Osteocyte (in vitro differentiated cells): ENCODE results near the gene SSTR3. TPM values are rescaled to one million over a fixed set of nuclear protein-coding genes. Genes with fewer than 3 reads are reported as not detected.

Experiments
- DNase-seq: peaks from one replicate; pipeline ENCODE4 v3.0.0; 2021; ENCODE audit warnings: mixed read lengths; ENCODE audit not compliant: unreplicated experiment; ENCODE audit errors: extremely low spot score
- H3K27ac Mint-ChIP-seq: one replicate; pipeline ENCODE4 v1.8.0; 2021; ENCODE audit warnings: mild to moderate bottlenecking, mixed read lengths; ENCODE audit not compliant: unreplicated experiment
- H3K27me3 Mint-ChIP-seq: one replicate; pipeline ENCODE4 v1.8.0; 2021; ENCODE audit warnings: mixed read lengths; ENCODE audit not compliant: unreplicated experiment
- H3K36me3 Mint-ChIP-seq: one replicate; pipeline ENCODE4 v1.8.0; 2021; ENCODE audit warnings: mixed read lengths; ENCODE audit not compliant: unreplicated experiment
- H3K4me1 Mint-ChIP-seq: one replicate; pipeline ENCODE4 v1.8.0; 2021; ENCODE audit warnings: mixed read lengths; ENCODE audit not compliant: unreplicated experiment
- H3K4me3 Mint-ChIP-seq: one replicate; pipeline ENCODE4 v1.8.0; 2021; ENCODE audit warnings: mild to moderate bottlenecking, moderate library complexity, mixed read lengths; ENCODE audit not compliant: unreplicated experiment
- H3K9me3 Mint-ChIP-seq: one replicate; pipeline ENCODE4 v1.8.0; 2021; ENCODE audit warnings: mixed read lengths; ENCODE audit not compliant: unreplicated experiment
- CTCF ChIP-seq: fragments of 200-600 bp; sonication (generic); IDR thresholded peaks from 2 replicates; pipeline ENCODE4 v1.5.0; 2021; ENCODE audit warnings: antibody characterized with exemption, mild to moderate bottlenecking, moderate library complexity
- total RNA-seq: library from RNA; stranded (reverse); gene quantifications from 2 replicates; pipeline ENCODE4 v1.2.1, GENCODE V29; 2021

SSTR3 gene
- total RNA-seq, 1 donor from 2014 or later: not detected

GRCh38 chr22:37177221-37177620, 35.1 kb downstream of the SSTR3 start:
- Mint-ChIP-seq H3K36me3 (peaks cover 4% of the 10 kb centered on the region), H3K27ac (no peak overlapping the region), H3K4me3 (no peak overlapping the region), H3K4me1 (peaks cover 32% of the 10 kb centered on the region), H3K27me3 (peaks cover 10% of the 10 kb centered on the region), H3K9me3 (no peaks in the 10 kb centered on the region)
- DNase-seq: no peak
- no peak for TF ChIP-seq CTCF

GRCh38 chr22:37176464-37177061, 35.7 kb downstream of the SSTR3 start:
- Mint-ChIP-seq H3K27me3 (peaks cover 14% of the 10 kb centered on the region), H3K4me3 (no peak overlapping the region), H3K9me3 (no peaks in the 10 kb centered on the region), H3K4me1 (peaks cover 32% of the 10 kb centered on the region), H3K27ac (peak overlapping the region; percentile 47), H3K36me3 (peaks cover 1% of the 10 kb centered on the region)
- no peak for DNase-seq
- TF ChIP-seq CTCF: no peak

- no peaks in the 10 kb centered on the region for H3K36me3 Mint-ChIP-seq
- DNase-seq: no peak
- H3K27me3 Mint-ChIP-seq: peaks cover 24% of the 10 kb centered on the region
- peaks cover 32% of the 10 kb centered on the region for H3K4me1 Mint-ChIP-seq
- H3K4me3 Mint-ChIP-seq: no peak overlapping the region
- H3K27ac Mint-ChIP-seq: no peak overlapping the region
- TF ChIP-seq CTCF: no peak
- H3K9me3 Mint-ChIP-seq: no peaks in the 10 kb centered on the region
These were observed 36.6 kb downstream of the SSTR3 start for GRCh38 chr22:37175414-37176281.

GRCh38 chr22:37174964-37175363, 37.3 kb downstream of the SSTR3 start:
- no peak for DNase-seq
- Mint-ChIP-seq H3K4me3 (no peak overlapping the region), H3K4me1 (peaks cover 32% of the 10 kb centered on the region), H3K27ac (no peak overlapping the region), H3K36me3 (no peaks in the 10 kb centered on the region), H3K27me3 (peaks cover 28% of the 10 kb centered on the region), H3K9me3 (no peaks in the 10 kb centered on the region)
- TF ChIP-seq CTCF: no peak

- TF ChIP-seq CTCF: no peak
- DNase-seq: no peak
- no peaks in the 10 kb centered on the region for H3K9me3 Mint-ChIP-seq
- H3K4me3 Mint-ChIP-seq: no peak overlapping the region
- peaks cover 37% of the 10 kb centered on the region for H3K27me3 Mint-ChIP-seq
- no peaks in the 10 kb centered on the region for H3K36me3 Mint-ChIP-seq
- H3K27ac Mint-ChIP-seq: no peak overlapping the region
- peaks cover 28% of the 10 kb centered on the region for H3K4me1 Mint-ChIP-seq
These were observed 38.6 kb downstream of the SSTR3 start for GRCh38 chr22:37173709-37174108.
